ENCODE measurements around the gene ASCL4.

The ASCL4 gene

GRCh38 chr12:107822356-107822755 is 47.9 kb downstream of the ASCL4 start:
- DNase-seq (ENCODE audit: low read depth), result no peak
- TF ChIP-seq, protein P1, sequence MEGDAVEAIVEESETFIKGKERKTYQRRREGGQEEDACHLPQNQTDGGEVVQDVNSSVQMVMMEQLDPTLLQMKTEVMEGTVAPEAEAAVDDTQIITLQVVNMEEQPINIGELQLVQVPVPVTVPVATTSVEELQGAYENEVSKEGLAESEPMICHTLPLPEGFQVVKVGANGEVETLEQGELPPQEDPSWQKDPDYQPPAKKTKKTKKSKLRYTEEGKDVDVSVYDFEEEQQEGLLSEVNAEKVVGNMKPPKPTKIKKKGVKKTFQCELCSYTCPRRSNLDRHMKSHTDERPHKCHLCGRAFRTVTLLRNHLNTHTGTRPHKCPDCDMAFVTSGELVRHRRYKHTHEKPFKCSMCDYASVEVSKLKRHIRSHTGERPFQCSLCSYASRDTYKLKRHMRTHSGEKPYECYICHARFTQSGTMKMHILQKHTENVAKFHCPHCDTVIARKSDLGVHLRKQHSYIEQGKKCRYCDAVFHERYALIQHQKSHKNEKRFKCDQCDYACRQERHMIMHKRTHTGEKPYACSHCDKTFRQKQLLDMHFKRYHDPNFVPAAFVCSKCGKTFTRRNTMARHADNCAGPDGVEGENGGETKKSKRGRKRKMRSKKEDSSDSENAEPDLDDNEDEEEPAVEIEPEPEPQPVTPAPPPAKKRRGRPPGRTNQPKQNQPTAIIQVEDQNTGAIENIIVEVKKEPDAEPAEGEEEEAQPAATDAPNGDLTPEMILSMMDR (IDR thresholded peaks at IDR 0.05; ENCODE audit: insufficient read depth, low read depth, low read length, missing control alignments), result no peak
- H3K4me3 ChIP-seq (ENCODE audit: low read length), result no peak overlapping the region

All from epithelial cell of esophagus (primary cell).